Progenitor cell of endocrine pancreas (in vitro differentiated cells): ENCODE results near the gene ECI1. TPM values are rescaled to one million over a fixed set of nuclear protein-coding genes. Genes with fewer than 3 reads are reported as not detected.
A peak's percentile ranks its signal among the peaks of the same experiment; 100 is the strongest.

Source experiments
- DNase-seq: peaks from one replicate; pipeline ENCODE4 v3.0.0; 2021; ENCODE audit warnings: low spot score; ENCODE audit not compliant: unreplicated experiment
- H3K27ac Mint-ChIP-seq: 2 replicates; pipeline ENCODE4 v1.8.0; 2021; ENCODE audit warnings: mild to moderate bottlenecking, moderate library complexity, mixed read lengths
- H3K27me3 Mint-ChIP-seq: 2 replicates; pipeline ENCODE4 v1.8.0; 2021; ENCODE audit warnings: mixed read lengths
- H3K36me3 Mint-ChIP-seq: 2 replicates; pipeline ENCODE4 v1.8.0; 2022; ENCODE audit warnings: mixed read lengths; ENCODE audit not compliant: insufficient read depth
- H3K4me1 Mint-ChIP-seq: 2 replicates; pipeline ENCODE4 v1.8.0; 2021; ENCODE audit warnings: low read depth, mixed read lengths
- H3K4me3 Mint-ChIP-seq: 2 replicates; pipeline ENCODE4 v1.8.0; 2021; ENCODE audit warnings: low read depth, mild to moderate bottlenecking, moderate library complexity, mixed read lengths
- H3K9me3 Mint-ChIP-seq: 2 replicates; pipeline ENCODE4 v1.8.0; 2021; ENCODE audit warnings: low read depth, mixed read lengths
- total RNA-seq: library from RNA; stranded (reverse); gene quantifications from 2 replicates; pipeline ENCODE4 v1.2.1, GENCODE V29; 2021
- TF ChIP-seq, protein P1 (sequence below): fragments of 200-600 bp; sonication (generic); IDR thresholded peaks from one replicate; pipeline ENCODE4 v1.5.0; 2021; ENCODE audit warnings: antibody characterized with exemption, mild to moderate bottlenecking; ENCODE audit not compliant: unreplicated experiment

ECI1 gene
- total RNA-seq, 1 donor from 2014 or later: 72.6 TPM

DNA sequence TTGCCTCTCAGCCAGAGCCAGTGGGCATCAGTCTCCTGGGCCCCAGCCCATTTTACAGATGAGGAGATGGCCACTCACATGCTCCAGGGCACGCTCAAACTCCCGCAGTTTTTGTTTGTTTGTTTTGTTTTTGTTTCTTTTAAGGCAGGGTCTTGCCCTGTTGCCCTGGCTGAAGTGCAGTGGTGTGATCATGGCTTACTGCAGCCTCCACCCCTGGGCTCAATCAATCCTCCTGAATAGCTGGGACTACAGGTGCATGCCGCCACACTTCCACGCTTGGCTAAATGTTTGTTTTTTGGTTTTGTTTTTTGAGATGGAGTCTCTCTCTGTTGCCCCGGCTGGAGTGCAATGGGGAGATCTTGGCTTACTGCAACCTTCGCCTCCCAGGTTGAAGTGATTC, 24.5 kb downstream of the ECI1 start:
- Mint-ChIP-seq H3K9me3 (no peaks in the 10 kb centered on the region), H3K36me3 (no peaks in the 10 kb centered on the region), H3K27ac (no peak overlapping the region), H3K4me1 (peaks cover 4% of the 10 kb centered on the region), H3K27me3 (no peaks in the 10 kb centered on the region), H3K4me3 (no peak overlapping the region)
- TF ChIP-seq, protein P1, sequence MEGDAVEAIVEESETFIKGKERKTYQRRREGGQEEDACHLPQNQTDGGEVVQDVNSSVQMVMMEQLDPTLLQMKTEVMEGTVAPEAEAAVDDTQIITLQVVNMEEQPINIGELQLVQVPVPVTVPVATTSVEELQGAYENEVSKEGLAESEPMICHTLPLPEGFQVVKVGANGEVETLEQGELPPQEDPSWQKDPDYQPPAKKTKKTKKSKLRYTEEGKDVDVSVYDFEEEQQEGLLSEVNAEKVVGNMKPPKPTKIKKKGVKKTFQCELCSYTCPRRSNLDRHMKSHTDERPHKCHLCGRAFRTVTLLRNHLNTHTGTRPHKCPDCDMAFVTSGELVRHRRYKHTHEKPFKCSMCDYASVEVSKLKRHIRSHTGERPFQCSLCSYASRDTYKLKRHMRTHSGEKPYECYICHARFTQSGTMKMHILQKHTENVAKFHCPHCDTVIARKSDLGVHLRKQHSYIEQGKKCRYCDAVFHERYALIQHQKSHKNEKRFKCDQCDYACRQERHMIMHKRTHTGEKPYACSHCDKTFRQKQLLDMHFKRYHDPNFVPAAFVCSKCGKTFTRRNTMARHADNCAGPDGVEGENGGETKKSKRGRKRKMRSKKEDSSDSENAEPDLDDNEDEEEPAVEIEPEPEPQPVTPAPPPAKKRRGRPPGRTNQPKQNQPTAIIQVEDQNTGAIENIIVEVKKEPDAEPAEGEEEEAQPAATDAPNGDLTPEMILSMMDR: no peak
- no peak for DNase-seq

- no peaks in the 10 kb centered on the region for H3K9me3 Mint-ChIP-seq
- no peak overlapping the region for H3K27ac Mint-ChIP-seq
- TF ChIP-seq, protein P1: no peak
- no peak for DNase-seq
- no peaks in the 10 kb centered on the region for H3K27me3 Mint-ChIP-seq
- no peak overlapping the region for H3K4me3 Mint-ChIP-seq
- peaks cover 4% of the 10 kb centered on the region for H3K4me1 Mint-ChIP-seq
- no peaks in the 10 kb centered on the region for H3K36me3 Mint-ChIP-seq
Measured at GRCh38 chr16:2226245-2226793, 25.1 kb downstream of the ECI1 start.

- H3K36me3 Mint-ChIP-seq: no peaks in the 10 kb centered on the region
- DNase-seq: no peak
- H3K27ac Mint-ChIP-seq: peak overlapping the region; percentile 88
- no peaks in the 10 kb centered on the region for H3K9me3 Mint-ChIP-seq
- peak overlapping the region; percentile 81 for H3K4me3 Mint-ChIP-seq
- H3K27me3 Mint-ChIP-seq: no peaks in the 10 kb centered on the region
- TF ChIP-seq, protein P1: peak; percentile 7
- peaks cover 11% of the 10 kb centered on the region for H3K4me1 Mint-ChIP-seq
Measured at GRCh38 chr16:2223942-2224486, 27.4 kb downstream of the ECI1 start.

GRCh38 chr16:2223221-2223941, 28.0 kb downstream of the ECI1 start, which contains the start of gene E4F1:
Gene E4F1 (plus strand): TSS chr16:2223591. CDS start chr16:2223614, 23 bp downstream.
- TF ChIP-seq, protein P1: no peak
- Mint-ChIP-seq H3K36me3 (no peaks in the 10 kb centered on the region), H3K27ac (peak within 1 kb of the TSS; percentile 88), H3K27me3 (no peaks in the 10 kb centered on the region), H3K4me1 (peaks cover 11% of the 10 kb centered on the region), H3K4me3 (peak within 1 kb of the TSS; percentile 81), H3K9me3 (no peaks in the 10 kb centered on the region)
- peak; percentile 98 for DNase-seq

- TF ChIP-seq, protein P1: no peak
- DNase-seq: no peak
- Mint-ChIP-seq H3K27me3 (no peaks in the 10 kb centered on the region), H3K9me3 (no peaks in the 10 kb centered on the region), H3K4me1 (peaks cover 17% of the 10 kb centered on the region), H3K27ac (no peak overlapping the region), H3K36me3 (no peaks in the 10 kb centered on the region), H3K4me3 (peak overlapping the region; percentile 86)
Measured at GRCh38 chr16:2216330-2216729, 35.1 kb downstream of the ECI1 start.
